HG02588 (cell line): ENCODE data around the gene CWC27.

Experiments used
- ATAC-seq: cut with Tn5 transposase; IDR thresholded peaks from one replicate; pipeline ENCODE4 v1.9.1; 2021; ENCODE audit warnings: mild to moderate bottlenecking, moderate library complexity; ENCODE audit not compliant: unreplicated experiment

Gene CWC27

GRCh38 chr5:65032250-65032649 lies 263.5 kb downstream of the CWC27 start:
- ATAC-seq: no peak

- no peak for ATAC-seq
These were observed 265.5 kb downstream of the CWC27 start for GRCh38 chr5:65034029-65034812.

GRCh38 chr5:65034813-65035209 lies 266.1 kb downstream of the CWC27 start:
- ATAC-seq: no peak

GRCh38 chr5:65035211-65036206 lies 266.8 kb downstream of the CWC27 start:
- ATAC-seq: peak; percentile 86

- ATAC-seq: no peak
These were observed 269.4 kb downstream of the CWC27 start for GRCh38 chr5:65037831-65038815.

GRCh38 chr5:65041296-65042158 lies 272.8 kb downstream of the CWC27 start:
- ATAC-seq: no peak

GRCh38 chr5:65043843-65044359 lies 275.2 kb downstream of the CWC27 start:
- ATAC-seq: peak; percentile 58

GRCh38 chr5:65047225-65047624 lies 278.5 kb downstream of the CWC27 start:
- no peak for ATAC-seq

GRCh38 chr5:65047948-65048690 lies 279.4 kb downstream of the CWC27 start:
- ATAC-seq: peak; percentile 47

GRCh38 chr5:65050140-65050539 lies 281.4 kb downstream of the CWC27 start:
- peak; percentile 28 for ATAC-seq

GRCh38 chr5:65050826-65051498 lies 282.2 kb downstream of the CWC27 start:
- ATAC-seq: no peak

- ATAC-seq: no peak
These were observed 287.2 kb downstream of the CWC27 start for GRCh38 chr5:65055938-65056337.

- ATAC-seq: no peak
These were observed 291.2 kb downstream of the CWC27 start for GRCh38 chr5:65059681-65060598.

GRCh38 chr5:65061250-65061973 lies 292.7 kb downstream of the CWC27 start:
- ATAC-seq: peak; percentile 60

- ATAC-seq: peak; percentile 22
These were observed 293.2 kb downstream of the CWC27 start for GRCh38 chr5:65061974-65062353.

- no peak for ATAC-seq
These were observed 293.8 kb downstream of the CWC27 start for GRCh38 chr5:65062469-65063083.
